BE2C (cell line): ENCODE results near the gene SPTBN5.

Experiments
- DNase-seq: peaks from one replicate; pipeline ENCODE4 v3.0.0-alpha.2; 2020
- H3K27me3 ChIP-seq: fragments of 250-450 bp; sonication (Bioruptor Pico); 2 replicates; pipeline ENCODE4 v1.5.1; 2020; ENCODE audit warnings: mild to moderate bottlenecking
- H3K36me3 ChIP-seq: fragments of 250-450 bp; sonication (Bioruptor Pico); 2 replicates; pipeline ENCODE4 v1.5.1; 2020; ENCODE audit warnings: mild to moderate bottlenecking
- H3K4me1 ChIP-seq: fragments of 250-450 bp; sonication (Bioruptor Pico); 2 replicates; pipeline ENCODE4 v1.5.1; 2020
- H3K4me3 ChIP-seq: 2 replicates; pipeline ENCODE4 v1.5.1; 2011; ENCODE audit warnings: low read depth, low read length
- H3K9me3 ChIP-seq: fragments of 250-450 bp; sonication (Bioruptor Pico); 2 replicates; pipeline ENCODE4 v1.5.1; 2020
- CTCF ChIP-seq: IDR thresholded peaks from 2 replicates; pipeline ENCODE4 v1.5.1; 2012; ENCODE audit warnings: mild to moderate bottlenecking, low read depth, low read length

Gene SPTBN5

GRCh38 chr15:41904541-41905005 is 10.7 kb upstream of the SPTBN5 start:
- H3K36me3 ChIP-seq = no peaks in the 10 kb centered on the region; the same call in 1 of the 2 replicates
- H3K4me3 ChIP-seq = no peak overlapping the region
- TF ChIP-seq CTCF = peak; percentile 98
- H3K9me3 ChIP-seq = no peaks in the 10 kb centered on the region
- H3K27me3 ChIP-seq = no peaks in the 10 kb centered on the region
- H3K4me1 ChIP-seq = peaks cover 23% of the 10 kb centered on the region
- DNase-seq = peak; percentile 80

DNA sequence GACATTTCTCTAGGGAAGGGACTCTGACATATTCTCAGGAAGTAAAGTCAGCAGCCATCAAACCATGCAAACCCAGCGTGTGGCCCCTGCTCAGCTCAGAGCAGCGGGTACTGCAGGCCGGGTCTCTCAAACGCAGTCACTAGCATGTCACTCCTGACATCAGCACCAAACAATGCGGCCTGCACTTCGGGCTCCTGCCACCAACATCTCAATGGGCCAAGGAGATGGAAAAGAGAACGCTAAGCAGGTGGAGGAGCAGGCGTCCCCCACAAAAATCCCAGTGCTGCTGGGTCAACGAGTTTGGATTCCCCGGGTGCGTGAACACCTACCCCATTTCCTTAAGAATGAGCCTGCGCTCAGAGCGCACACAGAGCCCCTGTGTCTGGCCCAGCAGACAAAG is 9.9 kb upstream of the SPTBN5 start:
- Histone ChIP-seq H3K27me3 (no peaks in the 10 kb centered on the region), H3K36me3 (no peaks in the 10 kb centered on the region; the same call in 1 of the 2 replicates), H3K4me3 (no peak overlapping the region), H3K4me1 (peaks cover 19% of the 10 kb centered on the region), H3K9me3 (no peaks in the 10 kb centered on the region)
- DNase-seq = no peak
- no peak for TF ChIP-seq CTCF

- Histone ChIP-seq H3K4me3 (no peak overlapping the region), H3K27me3 (no peaks in the 10 kb centered on the region), H3K36me3 (no peaks in the 10 kb centered on the region), H3K4me1 (peaks cover 23% of the 10 kb centered on the region), H3K9me3 (no peaks in the 10 kb centered on the region)
- no peak for DNase-seq
- TF ChIP-seq CTCF = no peak
These were observed 7.6 kb upstream of the SPTBN5 start for GRCh38 chr15:41901431-41901830.

- no peak for TF ChIP-seq CTCF
- H3K4me3 ChIP-seq = no peak overlapping the region
- H3K27me3 ChIP-seq = no peaks in the 10 kb centered on the region
- H3K9me3 ChIP-seq = no peaks in the 10 kb centered on the region
- H3K36me3 ChIP-seq = no peaks in the 10 kb centered on the region
- DNase-seq = no peak
- peaks cover 23% of the 10 kb centered on the region for H3K4me1 ChIP-seq
These were observed 6.9 kb upstream of the SPTBN5 start for GRCh38 chr15:41900526-41901380.

DNA sequence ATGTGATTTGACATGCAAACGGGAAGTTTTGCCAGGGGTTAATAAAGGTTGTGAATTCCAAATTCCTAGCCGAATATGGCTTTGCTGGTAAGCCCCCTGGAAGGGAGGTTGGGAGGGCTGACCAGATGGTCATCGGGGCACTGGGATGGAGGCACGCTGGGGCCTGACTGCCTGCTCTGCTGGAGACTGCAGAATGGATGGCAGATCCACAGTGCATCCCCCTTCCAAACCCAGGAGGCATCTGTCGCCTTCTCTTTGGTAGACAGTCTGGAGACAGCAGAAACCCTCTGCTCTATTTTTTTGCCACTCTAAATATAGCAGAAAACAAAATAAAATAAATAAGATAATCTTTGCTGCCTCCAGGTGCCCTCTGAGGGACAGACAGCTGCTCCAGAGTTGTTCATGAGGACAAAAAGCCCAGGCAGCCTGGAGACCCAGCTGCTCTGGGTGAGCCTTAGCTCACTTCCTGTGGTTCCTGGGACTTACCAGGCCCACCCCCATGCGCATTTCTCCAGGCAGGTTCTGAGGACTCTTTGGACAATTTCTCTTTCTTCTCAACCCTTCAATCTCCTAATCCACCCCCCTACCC is 6.1 kb upstream of the SPTBN5 start:
- peaks cover 24% of the 10 kb centered on the region for H3K4me1 ChIP-seq
- no peaks in the 10 kb centered on the region for H3K36me3 ChIP-seq
- no peaks in the 10 kb centered on the region for H3K9me3 ChIP-seq
- TF ChIP-seq CTCF = no peak
- DNase-seq = no peak
- no peak overlapping the region for H3K4me3 ChIP-seq
- no peaks in the 10 kb centered on the region for H3K27me3 ChIP-seq

- Histone ChIP-seq H3K4me3 (no peak overlapping the region), H3K4me1 (peaks cover 40% of the 10 kb centered on the region), H3K9me3 (no peaks in the 10 kb centered on the region), H3K27me3 (no peaks in the 10 kb centered on the region), H3K36me3 (no peaks in the 10 kb centered on the region)
- DNase-seq = peak; percentile 44
- TF ChIP-seq CTCF = no peak
These were observed 3.5 kb upstream of the SPTBN5 start for GRCh38 chr15:41897363-41897799.
